Activated CD4-positive, alpha-beta T cell treated with anti-CD3 and anti-CD28 coated beads, Interleukin-2, amount 50 U/mL, for 48 hours (primary cell): ENCODE results near the gene DAPL1.

Experiments
- DNase-seq, 2 experiments: peaks; one replicate each; pipeline ENCODE4 v3.0.0-alpha.2; 2020

The DAPL1 gene

GRCh38 chr2:158778243-158778642 lies 16.9 kb upstream of the DAPL1 start:
- no peak for DNase-seq

GRCh38 chr2:158779621-158780020 lies 15.5 kb upstream of the DAPL1 start:
- DNase-seq = no peak

GRCh38 chr2:158781353-158781961 lies 13.7 kb upstream of the DAPL1 start:
- no peak for DNase-seq

GRCh38 chr2:158782136-158782535 lies 13.0 kb upstream of the DAPL1 start:
- no peak for DNase-seq

- no peak for DNase-seq
These were observed 12.5 kb upstream of the DAPL1 start for GRCh38 chr2:158782616-158783015.

DNA sequence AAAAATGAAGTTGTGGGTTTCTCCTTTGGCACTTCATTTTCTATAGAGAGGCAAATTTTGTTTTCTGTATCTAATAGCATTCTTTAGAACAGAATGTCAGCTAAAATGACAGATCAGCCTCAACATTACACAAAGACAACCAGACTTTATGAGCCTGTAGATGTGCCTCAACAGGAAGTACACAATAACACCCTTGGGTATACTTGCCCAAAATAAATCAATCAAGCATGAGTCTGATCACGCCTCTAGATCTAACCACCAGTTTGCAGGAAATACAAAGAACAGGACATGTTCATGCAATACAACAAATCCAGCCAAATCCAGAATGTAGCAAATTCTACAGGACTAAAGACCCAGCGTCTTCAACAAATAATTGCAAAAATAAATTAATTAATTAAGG lies 11.2 kb upstream of the DAPL1 start:
- no peak for DNase-seq

- no peak for DNase-seq
These were observed 8.2 kb upstream of the DAPL1 start for GRCh38 chr2:158786897-158787296.

GRCh38 chr2:158788951-158789350 lies 6.2 kb upstream of the DAPL1 start:
- DNase-seq = no peak

DNA sequence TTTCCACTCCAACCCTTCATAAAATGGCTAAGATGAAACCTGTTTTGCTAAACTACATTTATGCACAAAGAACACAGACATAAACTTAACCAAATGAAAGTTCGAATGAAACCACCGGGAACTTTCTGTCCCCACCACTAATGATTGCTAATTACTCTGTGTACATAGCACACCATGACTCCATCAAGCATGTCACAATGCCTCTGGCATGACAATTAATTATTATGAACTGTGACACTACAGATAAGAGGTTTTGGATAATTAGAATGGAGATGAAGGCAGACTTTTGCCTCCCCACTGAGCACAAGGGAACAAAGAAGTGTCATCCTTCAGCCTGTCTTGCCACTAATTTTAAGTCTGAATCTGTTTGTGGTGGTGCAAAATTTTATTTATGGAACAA lies 1.5 kb downstream of the DAPL1 start:
- no peak for DNase-seq

DNA sequence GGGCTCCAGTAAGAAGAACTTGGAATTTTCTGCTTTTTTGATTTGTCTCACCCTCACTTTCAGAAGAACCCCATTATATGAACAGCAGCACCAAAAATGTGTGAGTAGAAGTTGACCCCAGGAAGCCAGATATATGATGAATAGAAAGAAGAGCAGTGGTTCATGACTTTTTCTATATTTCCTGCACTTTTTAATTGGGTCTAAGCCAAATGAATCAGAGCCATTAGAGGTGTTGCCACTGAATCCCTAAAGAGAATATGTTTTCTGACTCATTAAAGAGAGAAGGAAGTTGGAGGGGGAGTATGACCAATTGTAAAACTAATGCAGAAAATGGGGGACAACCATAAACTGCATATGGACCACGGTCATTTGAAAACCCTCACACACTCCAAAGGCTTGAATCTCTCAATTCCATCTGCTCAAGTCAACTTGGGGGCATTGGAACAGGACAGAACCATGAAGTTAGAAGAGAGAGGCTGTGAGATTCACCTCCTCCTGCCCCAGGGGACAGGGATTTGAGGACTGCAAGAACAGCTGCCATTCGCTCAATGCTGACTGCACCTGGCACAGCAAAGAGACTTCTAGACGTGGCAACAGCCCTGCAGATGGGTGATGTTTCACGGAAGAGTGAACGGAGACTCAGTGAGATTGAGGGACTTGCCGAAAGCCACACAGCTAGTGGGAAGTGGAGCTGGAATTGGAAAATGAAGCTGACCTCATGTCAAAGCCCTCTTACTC lies 3.0 kb downstream of the DAPL1 start:
- DNase-seq = no peak

DNA sequence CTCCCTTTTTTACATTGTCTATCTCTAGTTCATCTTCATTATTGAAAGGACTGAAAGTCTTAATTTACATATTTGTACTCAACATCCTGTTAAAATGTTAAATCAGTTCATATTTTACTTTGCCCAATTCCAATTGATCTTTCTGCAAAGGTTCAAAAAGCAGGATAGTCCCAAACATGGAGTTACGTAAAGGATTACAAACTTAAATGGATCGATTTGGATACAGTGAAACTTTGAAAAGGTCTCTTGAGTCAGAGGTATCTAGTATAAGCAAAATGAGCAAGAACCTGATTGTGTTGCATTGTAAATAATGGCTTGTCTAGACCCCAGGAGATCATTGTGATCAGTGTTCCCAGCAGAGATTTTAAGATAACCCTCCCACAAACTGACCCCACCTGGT lies 4.1 kb downstream of the DAPL1 start:
- DNase-seq = no peak

GRCh38 chr2:158803506-158803905 lies 8.4 kb downstream of the DAPL1 start:
- no peak for DNase-seq

GRCh38 chr2:158805255-158805654 lies 10.1 kb downstream of the DAPL1 start:
- no peak for DNase-seq

- no peak for DNase-seq
These were observed 10.8 kb downstream of the DAPL1 start for GRCh38 chr2:158805936-158806335.

DNA sequence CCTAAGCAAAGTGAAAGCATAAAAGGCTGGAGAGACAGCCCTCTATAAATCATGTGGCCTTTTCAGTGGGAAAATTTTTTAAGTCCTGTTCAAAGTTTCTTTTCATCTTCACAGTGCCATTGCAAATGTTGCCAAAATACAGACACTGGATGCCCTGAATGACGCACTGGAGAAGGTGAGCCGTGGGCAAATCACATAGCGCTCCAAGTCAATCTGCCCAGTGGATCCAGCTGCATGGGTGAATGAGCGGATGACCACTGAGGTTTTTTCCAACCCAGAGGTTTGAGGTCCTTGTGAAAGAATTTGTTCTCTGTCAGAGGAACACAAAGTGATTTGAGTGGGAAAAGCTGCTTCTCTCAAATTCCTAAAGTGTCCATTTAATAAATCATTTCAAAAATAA lies 11.8 kb downstream of the DAPL1 start:
- no peak for DNase-seq

DNA sequence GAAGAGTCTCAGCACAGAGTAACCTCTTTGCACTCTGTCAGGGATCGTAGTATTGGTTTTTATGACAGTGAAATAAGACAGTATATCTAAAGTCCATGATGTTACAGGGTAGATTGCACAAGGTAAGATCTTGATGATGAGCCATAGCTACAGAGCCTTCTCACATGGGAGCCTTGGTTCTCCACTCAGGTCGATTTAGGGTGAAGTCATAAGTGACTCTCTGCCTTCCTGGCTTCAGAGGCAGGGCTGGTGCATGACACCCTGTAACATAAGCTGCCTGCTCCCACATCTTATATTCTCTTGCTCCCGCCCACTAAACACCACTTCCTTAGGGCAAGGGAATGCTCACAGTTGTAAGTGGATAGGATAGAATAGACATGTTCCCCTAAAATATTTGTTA lies 13.3 kb downstream of the DAPL1 start:
- no peak for DNase-seq

- no peak for DNase-seq
These were observed 14.7 kb downstream of the DAPL1 start for GRCh38 chr2:158809816-158810215.

DNA sequence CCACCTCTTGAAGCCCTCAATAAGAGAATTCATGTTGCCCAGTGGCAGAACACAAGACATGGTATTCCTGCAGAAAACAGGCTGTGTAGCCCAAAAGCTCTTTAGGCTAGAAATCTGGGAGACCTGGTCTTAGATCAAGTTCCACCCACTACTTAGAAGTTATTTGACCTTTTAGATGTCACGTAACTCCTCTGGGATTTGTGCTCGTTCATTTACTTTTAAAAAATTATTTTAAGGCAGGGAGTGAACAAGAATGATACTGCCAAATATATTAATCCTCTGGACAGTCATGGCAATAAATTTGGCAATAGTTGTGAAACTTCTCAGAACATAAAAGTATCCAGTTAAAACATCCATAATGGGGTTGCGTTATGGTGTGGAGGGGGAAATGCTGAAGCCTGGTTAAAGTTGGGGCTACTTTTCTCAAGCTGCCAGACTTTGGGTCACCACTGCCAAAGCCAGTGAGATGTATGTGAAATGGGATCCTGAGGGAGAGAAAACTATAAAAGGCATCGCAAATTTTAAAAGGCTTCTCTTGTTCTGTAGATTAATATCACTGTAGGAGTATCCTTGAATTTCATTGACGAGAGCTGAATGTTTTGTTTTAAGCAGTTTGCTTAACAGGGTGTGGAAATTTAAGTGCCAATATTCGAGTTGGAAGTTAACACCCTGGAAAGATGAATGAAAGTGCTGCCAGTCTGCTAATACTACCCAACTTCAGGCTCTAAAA lies 15.8 kb downstream of the DAPL1 start:
- DNase-seq = no peak

GRCh38 chr2:158815166-158815565 lies 20.0 kb downstream of the DAPL1 start:
- no peak for DNase-seq

DNA sequence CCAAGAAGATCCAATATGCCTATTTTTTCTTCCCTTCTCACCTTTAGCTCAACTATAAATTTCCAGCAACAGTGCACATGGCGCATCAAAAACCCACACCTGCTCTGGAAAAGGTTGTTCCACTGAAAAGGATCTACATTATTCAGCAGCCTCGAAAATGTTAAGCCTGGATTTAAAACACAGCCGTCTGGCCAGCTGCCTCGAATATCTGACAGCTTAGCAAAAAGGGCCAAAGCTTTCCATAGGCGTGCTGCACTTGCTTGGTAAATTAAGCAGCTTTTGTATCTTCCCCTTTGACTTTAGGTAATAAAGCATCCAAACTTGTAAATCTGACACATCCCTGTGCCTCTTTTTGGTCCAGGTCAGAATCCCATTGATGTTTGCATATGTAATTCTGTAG lies 20.5 kb downstream of the DAPL1 start:
- DNase-seq = no peak

DNA sequence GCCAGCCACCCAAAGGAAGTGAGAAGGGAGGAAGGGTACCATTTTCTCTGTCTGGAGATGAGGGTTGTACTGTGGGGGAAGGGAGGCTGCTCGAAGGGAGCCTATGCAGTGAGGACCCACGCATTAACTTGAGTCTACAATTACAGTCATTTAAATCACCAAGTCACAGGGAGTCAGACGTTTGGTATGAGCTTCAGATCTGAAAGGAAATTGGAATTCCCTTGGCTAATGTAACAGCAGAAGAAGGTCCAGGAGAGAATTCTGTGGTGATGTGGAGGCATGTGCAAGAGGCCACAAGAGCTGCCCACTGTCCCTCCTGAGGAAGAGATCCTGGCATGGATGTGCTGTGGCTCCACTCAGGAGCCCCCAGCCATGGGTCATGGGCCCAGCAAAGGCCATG lies 22.5 kb downstream of the DAPL1 start:
- DNase-seq = no peak

DNA sequence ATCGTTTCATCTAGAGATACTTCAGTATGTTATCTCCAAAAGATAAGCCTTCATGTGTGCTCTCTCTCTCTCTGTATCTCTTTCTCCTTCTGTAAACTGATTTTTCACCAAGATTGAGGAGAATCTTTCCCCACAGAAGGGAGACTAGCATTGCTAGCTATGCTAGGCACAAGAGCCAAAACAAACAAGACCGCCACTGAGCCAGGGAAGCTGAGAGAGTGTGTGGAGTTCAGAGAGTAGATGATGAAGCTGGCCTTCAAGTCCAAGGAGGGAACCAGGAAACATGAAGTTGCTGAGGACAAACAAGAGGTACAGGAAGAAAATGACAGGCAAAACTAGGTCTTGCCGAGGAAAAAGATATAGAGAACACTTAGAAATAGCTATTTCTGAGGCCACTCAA lies 23.4 kb downstream of the DAPL1 start:
- no peak for DNase-seq

- DNase-seq = no peak
These were observed 27.1 kb downstream of the DAPL1 start for GRCh38 chr2:158822193-158822592.
